Upper lobe of left lung (tissue), 6 donors: Measurements from ENCODE around the gene PSMC2. TPM values are rescaled to one million over a fixed set of nuclear protein-coding genes. Genes with fewer than 3 reads are reported as not detected.

Source experiments
- ATAC-seq, 2 donors: fragments of 200-7000 bp; cut with Tn5 transposase; one replicate each; pipeline ENCODE4 v1.9.1; 2022; ENCODE audit warnings: mild to moderate bottlenecking in 2 of 2, moderate library complexity in 2 of 2; ENCODE audit not compliant: low FRiP score in 2 of 2
- DNase-seq, 2 donors: peaks; one replicate each; pipeline ENCODE4 v3.0.0-alpha.2; 2019 to 2020
- H3K27ac ChIP-seq, 4 donors: fragments of 200-600 bp; sonication (generic); one replicate each; pipeline ENCODE4 v1.5.1; 2016 to 2019
- H3K27me3 ChIP-seq, 4 donors: fragments of 200-600 bp; sonication (generic); one replicate each; pipeline ENCODE4 v1.5.1; 2017 to 2019
- H3K36me3 ChIP-seq, 4 donors: fragments of 200-600 bp; sonication (generic); one replicate each; pipeline ENCODE4 v1.5.1; 2016 to 2019
- H3K4me1 ChIP-seq, 4 donors: fragments of 200-600 bp; sonication (generic); one replicate each; pipeline ENCODE4 v1.5.1; 2018 to 2019
- H3K4me3 ChIP-seq, 4 donors: fragments of 200-600 bp; sonication (generic); one replicate each; pipeline ENCODE4 v1.5.1; 2017 to 2019; ENCODE audit warnings: mild to moderate bottlenecking in 2 of 4, moderate library complexity in 1 of 4
- H3K9me3 ChIP-seq, 4 donors: fragments of 200-600 bp; sonication (generic); one replicate each; pipeline ENCODE4 v1.5.1; 2018 to 2019
- CTCF ChIP-seq, 6 experiments: fragments of 450-650 bp in 4 of 6; fragments of 200-600 bp in 2 of 6; sonication (generic) in 2 of 6; IDR thresholded peaks; one replicate each; pipeline ENCODE4 v1.5.1; 2016 to 2019; ENCODE audit warnings: antibody characterized with exemption in 6 of 6
- EP300 ChIP-seq, 4 donors: sonication (generic); formaldehyde crosslinking; IDR thresholded peaks; one replicate each; pipeline ENCODE4 v1.5.1; 2017; ENCODE audit warnings: antibody characterized with exemption in 4 of 4, control low read depth in 2 of 4
- POLR2A ChIP-seq, 4 donors: fragments of 450-650 bp; IDR thresholded peaks; one replicate each; pipeline ENCODE4 v1.5.1; 2016 to 2017; ENCODE audit warnings: antibody characterized with exemption in 4 of 4, mild to moderate bottlenecking in 2 of 4
- POLR2AphosphoS5 ChIP-seq, 2 donors: sonication (generic); formaldehyde crosslinking; IDR thresholded peaks; one replicate each; pipeline ENCODE4 v1.5.1; 2017; ENCODE audit warnings: antibody characterized with exemption in 2 of 2
- whole genome bisulfite sequencing, 2 donors: methylation state at CpG; one replicate each; pipeline ENCODE4 v1.1.5; 2017 to 2018; 5-methylcytosine and 5-hydroxymethylcytosine counted together
- total RNA-seq, 6 donors: library from RNA; depleted of rRNA in 4 of 6; stranded (reverse); fragments of >200 nt in 4 of 6; gene quantifications; one replicate each; pipeline versions ENCODE4 v1.1.0 to v1.2.1, GENCODE V29; 2016 to 2021
- donor health status: DM: no; HTN: no; CAD: no; lungs with moderate emphysema.
- donor health status: DM: no; HTN: yes; CAD: no; lungs with severe emphysema.

Gene PSMC2
- total RNA-seq, 6 donors from 2014 or later, result 26.2 to 114 (median 91.8) TPM

GRCh38 chr7:103307503-103308231, 39.8 kb upstream of the PSMC2 start:
- H3K36me3 ChIP-seq, result peaks cover 38 to 100% (median 83%) of the 10 kb centered on the region in 4 donors
- H3K4me1 ChIP-seq, result peaks cover 0 to 8% (median 0%) of the 10 kb centered on the region in 4 donors
- no peak overlapping the region for H3K4me3 ChIP-seq
- no peak for ATAC-seq
- H3K27ac ChIP-seq, result no peak overlapping the region
- H3K9me3 ChIP-seq, result no peaks in the 10 kb centered on the region
- TF ChIP-seq POLR2A (IDR thresholded peaks at IDR 0.05) (no peak), CTCF (IDR thresholded peaks at IDR 0.05) (no peak), EP300 (IDR thresholded peaks at IDR 0.05) (no peak), POLR2AphosphoS5 (IDR thresholded peaks at IDR 0.05) (no peak)
- H3K27me3 ChIP-seq, result no peaks in the 10 kb centered on the region
- no peak for DNase-seq
- WGBS, 2 donors, result 46 to 55% methylated on average over 3 of the region's 3 CpGs

DNA sequence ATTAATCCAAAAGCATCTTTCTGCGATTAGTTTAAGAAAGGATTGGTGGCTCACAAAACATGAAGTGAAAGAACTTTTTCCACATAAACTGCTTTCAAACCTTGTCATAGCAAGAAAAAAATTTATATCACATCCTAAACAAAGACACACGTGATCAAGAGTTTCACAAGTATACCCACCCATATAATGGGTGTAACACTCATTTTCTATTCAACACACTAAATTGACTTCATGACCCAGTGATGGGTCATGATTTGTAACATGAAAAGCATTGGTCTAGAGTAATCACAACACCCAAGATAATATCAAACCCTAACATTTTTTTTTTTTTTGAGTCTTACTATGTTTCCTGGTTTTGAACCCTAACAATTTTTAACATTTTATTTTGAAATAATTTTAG, 32.6 kb upstream of the PSMC2 start:
- no peak overlapping the region for H3K27ac ChIP-seq
- H3K4me3 ChIP-seq, result no peak overlapping the region
- no peaks in the 10 kb centered on the region for H3K27me3 ChIP-seq
- DNase-seq, result no peak
- ATAC-seq, result no peak
- WGBS, 2 donors, result 86 to 90% methylated on average over 2 of the region's 2 CpGs
- H3K4me1 ChIP-seq, result no peaks in the 10 kb centered on the region
- TF ChIP-seq CTCF (IDR thresholded peaks at IDR 0.05) (no peak), POLR2AphosphoS5 (IDR thresholded peaks at IDR 0.05) (no peak), EP300 (IDR thresholded peaks at IDR 0.05) (no peak), POLR2A (IDR thresholded peaks at IDR 0.05) (no peak)
- H3K36me3 ChIP-seq, result peaks cover 66 to 100% (median 79%) of the 10 kb centered on the region in 4 donors
- no peaks in the 10 kb centered on the region for H3K9me3 ChIP-seq

GRCh38 chr7:103316380-103316941, 31.0 kb upstream of the PSMC2 start:
- 95 to 98% methylated on average over 2 of the region's 2 CpGs for WGBS, 2 donors
- Histone ChIP-seq H3K4me3 (no peak overlapping the region), H3K9me3 (no peaks in the 10 kb centered on the region), H3K27me3 (no peaks in the 10 kb centered on the region), H3K27ac (no peak overlapping the region), H3K36me3 (peaks cover 62 to 100% (median 80%) of the 10 kb centered on the region in 4 donors), H3K4me1 (no peaks in the 10 kb centered on the region)
- TF ChIP-seq POLR2A (IDR thresholded peaks at IDR 0.05) (no peak), POLR2AphosphoS5 (IDR thresholded peaks at IDR 0.05) (no peak), CTCF (IDR thresholded peaks at IDR 0.05) (no peak), EP300 (IDR thresholded peaks at IDR 0.05) (no peak)
- no peak for ATAC-seq
- no peak for DNase-seq

- ATAC-seq (no peak), DNase-seq (no peak)
- peaks cover 61 to 100% (median 79%) of the 10 kb centered on the region in 4 donors for H3K36me3 ChIP-seq
- no peak overlapping the region for H3K27ac ChIP-seq
- no peaks in the 10 kb centered on the region for H3K9me3 ChIP-seq
- TF ChIP-seq CTCF (IDR thresholded peaks at IDR 0.05) (no peak), EP300 (IDR thresholded peaks at IDR 0.05) (no peak), POLR2AphosphoS5 (IDR thresholded peaks at IDR 0.05) (no peak), POLR2A (IDR thresholded peaks at IDR 0.05) (no peak)
- H3K27me3 ChIP-seq, result no peaks in the 10 kb centered on the region
- H3K4me3 ChIP-seq, result no peak overlapping the region
- no peaks in the 10 kb centered on the region for H3K4me1 ChIP-seq
These were observed 30.4 kb upstream of the PSMC2 start for GRCh38 chr7:103317009-103317408.
